Activated CD8-positive, alpha-beta memory T cell treated with anti-CD3 and anti-CD28 coated beads, Interleukin-2, amount 50 U/mL, for 4 hours (primary cell): Measurements from ENCODE around the gene CPB2.

Experiments used
- DNase-seq: peaks from one replicate; pipeline ENCODE4 v3.0.0-alpha.2; 2020

CPB2 gene

GRCh38 chr13:46126552-46127357, 21.9 kb upstream of the CPB2 start:
- peak; percentile 69 for DNase-seq

GRCh38 chr13:46126056-46126455, 21.2 kb upstream of the CPB2 start:
- DNase-seq = no peak

- DNase-seq = no peak
Measured at GRCh38 chr13:46124967-46125933, 20.4 kb upstream of the CPB2 start.

- DNase-seq = no peak
Measured at GRCh38 chr13:46124531-46124966, 19.7 kb upstream of the CPB2 start.

- no peak for DNase-seq
Measured at GRCh38 chr13:46122304-46122703, 17.5 kb upstream of the CPB2 start.

GRCh38 chr13:46121597-46122163, 16.8 kb upstream of the CPB2 start:
- no peak for DNase-seq

GRCh38 chr13:46121033-46121432, 16.2 kb upstream of the CPB2 start:
- DNase-seq = no peak

GRCh38 chr13:46119883-46120614, 15.2 kb upstream of the CPB2 start:
- DNase-seq = no peak

- DNase-seq = no peak
Measured at GRCh38 chr13:46116653-46117502, 12.0 kb upstream of the CPB2 start.

GRCh38 chr13:46114613-46115012, 9.8 kb upstream of the CPB2 start:
- DNase-seq = no peak

- DNase-seq = no peak
Measured at GRCh38 chr13:46113596-46113995, 8.8 kb upstream of the CPB2 start.

GRCh38 chr13:46111151-46111550, 6.3 kb upstream of the CPB2 start:
- no peak for DNase-seq

- no peak for DNase-seq
Measured at GRCh38 chr13:46109451-46109850, 4.6 kb upstream of the CPB2 start.

GRCh38 chr13:46106839-46107371, 2.1 kb upstream of the CPB2 start:
- no peak for DNase-seq

GRCh38 chr13:46103037-46103436, 1.8 kb downstream of the CPB2 start:
- no peak for DNase-seq

- DNase-seq = no peak
Measured at GRCh38 chr13:46102255-46102605, 2.6 kb downstream of the CPB2 start.

GRCh38 chr13:46101484-46102254, 3.2 kb downstream of the CPB2 start:
- DNase-seq = no peak

- DNase-seq = no peak
Measured at GRCh38 chr13:46101002-46101401, 3.8 kb downstream of the CPB2 start.

GRCh38 chr13:46100191-46100815, 4.5 kb downstream of the CPB2 start:
- DNase-seq = no peak

- no peak for DNase-seq
Measured at GRCh38 chr13:46097663-46098062, 7.2 kb downstream of the CPB2 start.
